Smooth muscle cell (in vitro differentiated cells): ENCODE measurements around the gene LLGL1. TPM values are rescaled to one million over a fixed set of nuclear protein-coding genes. Genes with fewer than 3 reads are reported as not detected.
A peak's percentile ranks its signal among the peaks of the same experiment; 100 is the strongest.

Source experiments
- DNase-seq: peaks from one replicate; lab custom pipeline; 2025; ENCODE audit not compliant: unreplicated experiment; lab: John Stamatoyannopoulos, UW
- H2AFZ ChIP-seq: fragments of 200-600 bp; sonication (generic); 2 replicates; pipeline ENCODE4 v1.6.0; 2016; ENCODE audit warnings: antibody characterized with exemption, low read depth, mild to moderate bottlenecking
- H3F3A ChIP-seq: fragments of 200-600 bp; sonication (generic); 2 replicates; pipeline ENCODE4 v1.6.0; 2017; ENCODE audit warnings: antibody characterized with exemption, low read depth
- H3K27ac ChIP-seq: fragments of 200-600 bp; sonication (generic); 2 replicates; pipeline ENCODE4 v1.5.1; 2016; ENCODE audit warnings: low read depth, mild to moderate bottlenecking
- H3K27me3 ChIP-seq: fragments of 200-600 bp; sonication (generic); 2 replicates; pipeline ENCODE4 v1.6.1; 2016; ENCODE audit warnings: low read depth, mild to moderate bottlenecking
- H3K36me3 ChIP-seq: fragments of 200-600 bp; sonication (generic); 2 replicates; pipeline ENCODE4 v1.5.1; 2016; ENCODE audit warnings: low read depth
- H3K4me1 ChIP-seq: fragments of 200-600 bp; sonication (generic); 2 replicates; pipeline ENCODE4 v1.5.1; 2016; ENCODE audit warnings: low read depth
- H3K4me2 ChIP-seq: fragments of 200-600 bp; sonication (generic); 2 replicates; pipeline ENCODE4 v1.6.0; 2016; ENCODE audit warnings: mild to moderate bottlenecking
- H3K4me3 ChIP-seq: fragments of 200-600 bp; sonication (generic); 2 replicates; pipeline ENCODE4 v1.5.1; 2016; ENCODE audit warnings: mild to moderate bottlenecking
- H3K79me2 ChIP-seq: fragments of 200-600 bp; sonication (generic); 2 replicates; pipeline ENCODE4 v1.6.0; 2016; ENCODE audit warnings: low read depth, mild to moderate bottlenecking
- H3K9ac ChIP-seq: fragments of 200-600 bp; sonication (generic); 2 replicates; pipeline ENCODE4 v1.6.0; 2016; ENCODE audit warnings: low read depth
- H3K9me3 ChIP-seq: fragments of 200-600 bp; sonication (generic); replicated peaks from 2 replicates; pipeline ENCODE4 v1.5.1; 2016; ENCODE audit warnings: low read depth
- H4K20me1 ChIP-seq: fragments of 200-600 bp; sonication (generic); 2 replicates; pipeline ENCODE4 v1.6.0; 2016; ENCODE audit warnings: low read depth
- CTCF ChIP-seq: fragments of 200-600 bp; sonication (generic); IDR thresholded peaks from 2 replicates; pipeline ENCODE4 v1.5.1; 2017; ENCODE audit warnings: borderline replicate concordance, mild to moderate bottlenecking, antibody characterized with exemption; ENCODE audit not compliant: insufficient read depth, poor library complexity, severe bottlenecking
- WGBS: methylation state at CpG from one replicate; pipeline ENCODE4 v1.1.7; 2016; ENCODE audit warnings: low lambda C conversion rate; 5-methylcytosine and 5-hydroxymethylcytosine counted together
- polyA plus RNA-seq: library from polyadenylated mRNA; unstranded; fragments of >200 nt; fragmentation: Nextera tagmentation; extraction: Ambion mirVana; gene quantifications from 2 replicates; pipeline ENCODE4 v1.2.1, GENCODE V29; 2016
- total RNA-seq: library from RNA; depleted of rRNA; stranded (reverse); fragments of >200 nt; gene quantifications from 2 replicates; pipeline ENCODE4 v1.2.3, GENCODE V29; 2014

The LLGL1 gene
- total and polyA plus RNA-seq, 2 experiments from 2014 or later = 8.5 to 37.7 TPM

GRCh38 chr17:18256776-18257175, 31.3 kb downstream of the LLGL1 start:
- DNase-seq = no peak
- H3K9ac ChIP-seq = peak overlapping the region; percentile 97
- H2AFZ ChIP-seq = no peak overlapping the region
- peaks cover 63% of the 10 kb centered on the region for H4K20me1 ChIP-seq
- peaks cover 26% of the 10 kb centered on the region for H3K79me2 ChIP-seq
- TF ChIP-seq CTCF = no peak
- H3K36me3 ChIP-seq = no peaks in the 10 kb centered on the region
- no peaks in the 10 kb centered on the region for H3K27me3 ChIP-seq
- H3K27ac ChIP-seq = peak overlapping the region; percentile 98
- H3K4me3 ChIP-seq = peak overlapping the region; percentile 85
- H3K4me2 ChIP-seq = peak overlapping the region; percentile 91
- peaks cover 17% of the 10 kb centered on the region for H3K4me1 ChIP-seq
- H3F3A ChIP-seq = peaks cover 10% of the 10 kb centered on the region
- WGBS = 94% methylated on average over 7 of the region's 7 CpGs
- H3K9me3 ChIP-seq = no peaks in the 10 kb centered on the region

DNA sequence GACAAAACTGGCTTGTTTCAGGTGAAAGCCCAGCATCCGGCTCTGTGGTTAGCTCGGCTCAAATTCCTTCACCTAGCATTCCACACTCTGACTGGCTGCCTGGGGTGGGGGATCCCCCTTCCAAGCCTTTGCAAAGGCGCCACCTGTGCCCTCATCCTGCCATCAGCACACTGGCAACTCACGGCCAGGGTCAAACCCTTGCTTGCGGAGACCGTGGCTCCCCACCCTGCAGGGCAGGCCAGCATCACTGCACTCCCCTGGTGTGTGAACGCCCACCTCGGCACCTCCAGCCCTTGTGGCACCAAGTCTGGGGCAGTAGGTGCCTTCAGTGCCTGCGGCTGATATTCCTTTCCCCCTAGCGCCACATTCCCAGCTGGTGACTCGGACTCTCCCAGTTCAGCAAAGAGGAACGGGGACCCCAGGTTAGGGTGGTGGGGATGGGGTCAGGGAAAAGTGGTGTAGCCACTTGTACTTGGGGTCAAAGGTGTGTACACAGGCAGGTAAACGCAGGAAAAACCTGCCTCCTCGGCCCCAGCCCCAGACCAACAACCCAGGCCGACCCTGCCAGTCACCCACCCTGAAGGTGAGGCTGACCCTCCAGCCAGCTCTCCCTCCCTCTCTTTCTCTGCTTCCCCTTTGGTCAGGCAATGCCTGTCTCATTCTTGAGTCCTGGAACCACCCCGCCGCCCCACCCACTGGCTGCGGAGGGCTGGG, 32.0 kb downstream of the LLGL1 start:
- Histone ChIP-seq H3K4me2 (peak overlapping the region; percentile 91), H3K9me3 (no peaks in the 10 kb centered on the region), H4K20me1 (peaks cover 64% of the 10 kb centered on the region), H3K27ac (peak overlapping the region; percentile 98), H3K79me2 (peaks cover 33% of the 10 kb centered on the region), H3K27me3 (no peaks in the 10 kb centered on the region), H3K9ac (peak overlapping the region; percentile 97), H2AFZ (no peak overlapping the region), H3K36me3 (no peaks in the 10 kb centered on the region), H3F3A (peaks cover 10% of the 10 kb centered on the region), H3K4me3 (peak overlapping the region; percentile 85), H3K4me1 (peaks cover 19% of the 10 kb centered on the region)
- TF ChIP-seq CTCF = no peak
- 23% methylated on average over 18 of the region's 18 CpGs for WGBS
- no peak for DNase-seq

DNA sequence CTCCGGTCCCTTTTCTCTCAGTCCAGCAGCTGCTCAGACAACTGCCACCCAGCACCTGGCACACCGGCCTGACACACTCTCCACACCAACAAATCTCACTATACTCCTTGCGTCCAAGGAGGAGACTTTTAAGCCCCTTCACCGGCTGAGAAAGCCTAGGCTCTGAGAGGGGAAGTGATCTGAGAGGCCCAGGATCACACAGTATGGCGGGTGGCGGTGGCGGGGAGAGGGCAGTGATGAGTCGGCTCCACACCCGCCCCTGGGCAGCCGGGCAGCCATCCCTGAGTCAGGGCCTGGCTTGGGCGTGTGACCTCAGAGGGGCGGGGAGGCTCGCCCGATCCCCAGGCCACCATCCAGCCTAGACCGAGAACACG, 32.5 kb downstream of the LLGL1 start:
- Histone ChIP-seq H3K4me3 (peak overlapping the region; percentile 85), H3K9me3 (no peaks in the 10 kb centered on the region), H3K4me2 (peak overlapping the region; percentile 91), H2AFZ (no peak overlapping the region), H3K36me3 (no peaks in the 10 kb centered on the region), H3K27ac (peak overlapping the region; percentile 98), H3K27me3 (no peaks in the 10 kb centered on the region), H3K9ac (peak overlapping the region; percentile 97), H3K79me2 (peaks cover 38% of the 10 kb centered on the region), H4K20me1 (peaks cover 64% of the 10 kb centered on the region), H3F3A (peaks cover 10% of the 10 kb centered on the region), H3K4me1 (peaks cover 19% of the 10 kb centered on the region)
- 0% methylated on average over 15 of the region's 16 CpGs for WGBS
- peak; percentile 60 for DNase-seq
- no peak for TF ChIP-seq CTCF
